ENCODE data around the gene BAIAP2.
A peak's percentile ranks its signal among the peaks of the same experiment; 100 is the strongest.
"Not testable (repeated sequence)": the region's sequence is repeated elsewhere in the genome, so short reads cannot be mapped to it uniquely, and the experiment has no call there.

BAIAP2 gene

GRCh38 chr17:81129711-81130367 is 94.9 kb downstream of the BAIAP2 start:
- no peak for DNase-seq

GRCh38 chr17:81130385-81131361 is 95.7 kb downstream of the BAIAP2 start:
- DNase-seq, result no peak

GRCh38 chr17:81131486-81132196 is 96.7 kb downstream of the BAIAP2 start:
- no peak for DNase-seq

GRCh38 chr17:81132197-81132540 is 97.2 kb downstream of the BAIAP2 start:
- no peak for DNase-seq

GRCh38 chr17:81132770-81133723 is 98.1 kb downstream of the BAIAP2 start:
- no peak for DNase-seq

GRCh38 chr17:81134064-81134781 is 99.3 kb downstream of the BAIAP2 start:
- DNase-seq, result no peak

GRCh38 chr17:81135505-81136278 is 100.7 kb downstream of the BAIAP2 start:
- peak; percentile 96 for DNase-seq

- DNase-seq, result no peak
These were observed 101.4 kb downstream of the BAIAP2 start for GRCh38 chr17:81136366-81136765.

- no peak for DNase-seq
These were observed 102.3 kb downstream of the BAIAP2 start for GRCh38 chr17:81137248-81137647.

- no peak for DNase-seq
These were observed 103.1 kb downstream of the BAIAP2 start for GRCh38 chr17:81138083-81138482.

- no peak for DNase-seq
These were observed 103.5 kb downstream of the BAIAP2 start for GRCh38 chr17:81138500-81138899.

- DNase-seq, result no peak
These were observed 104.5 kb downstream of the BAIAP2 start for GRCh38 chr17:81139428-81139827.

GRCh38 chr17:81140018-81140417 is 105.1 kb downstream of the BAIAP2 start:
- DNase-seq, result no peak

GRCh38 chr17:81140695-81141094 is 105.7 kb downstream of the BAIAP2 start:
- DNase-seq, result no peak

- peak; percentile 46 for DNase-seq
These were observed 107.6 kb downstream of the BAIAP2 start for GRCh38 chr17:81142301-81143199.

- no peak for DNase-seq
These were observed 108.2 kb downstream of the BAIAP2 start for GRCh38 chr17:81143200-81143527.

- no peak for DNase-seq
These were observed 108.9 kb downstream of the BAIAP2 start for GRCh38 chr17:81143717-81144422.

GRCh38 chr17:81144423-81144781 is 109.5 kb downstream of the BAIAP2 start:
- no peak for DNase-seq

- DNase-seq, result not testable (repeated sequence)
These were observed 111.3 kb downstream of the BAIAP2 start for GRCh38 chr17:81146208-81146607.

All from NCI-H524 treated with DMSO at 0.1 percent for 48 hours (cell line).